ENCODE results near the gene SYNE1.

DNA sequence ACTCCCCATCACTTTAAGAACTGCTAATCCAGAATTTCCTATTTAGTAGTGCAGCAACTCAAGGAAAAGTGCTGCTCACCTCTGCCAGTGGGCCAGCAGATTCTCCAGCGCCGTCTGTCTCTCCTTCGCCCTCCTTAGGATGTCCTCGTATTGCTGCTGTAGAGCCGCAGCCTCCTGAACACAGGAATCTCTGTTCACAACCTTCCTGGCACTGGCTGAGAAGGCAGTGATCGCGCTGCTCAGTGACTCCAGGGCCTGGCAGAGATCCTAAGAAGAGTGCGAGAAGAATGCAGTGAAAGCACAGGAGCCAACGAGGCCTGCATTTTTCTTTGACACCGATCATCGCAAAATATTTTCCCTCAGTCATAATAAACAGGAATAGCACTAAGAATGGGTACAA, 209.0 kb downstream of the SYNE1 start:
- TF ChIP-seq, protein P1, sequence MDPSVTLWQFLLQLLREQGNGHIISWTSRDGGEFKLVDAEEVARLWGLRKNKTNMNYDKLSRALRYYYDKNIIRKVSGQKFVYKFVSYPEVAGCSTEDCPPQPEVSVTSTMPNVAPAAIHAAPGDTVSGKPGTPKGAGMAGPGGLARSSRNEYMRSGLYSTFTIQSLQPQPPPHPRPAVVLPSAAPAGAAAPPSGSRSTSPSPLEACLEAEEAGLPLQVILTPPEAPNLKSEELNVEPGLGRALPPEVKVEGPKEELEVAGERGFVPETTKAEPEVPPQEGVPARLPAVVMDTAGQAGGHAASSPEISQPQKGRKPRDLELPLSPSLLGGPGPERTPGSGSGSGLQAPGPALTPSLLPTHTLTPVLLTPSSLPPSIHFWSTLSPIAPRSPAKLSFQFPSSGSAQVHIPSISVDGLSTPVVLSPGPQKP (IDR thresholded peaks at IDR 0.05; ENCODE audit: low read depth, low read length): no peak
- TF ChIP-seq, protein P2, sequence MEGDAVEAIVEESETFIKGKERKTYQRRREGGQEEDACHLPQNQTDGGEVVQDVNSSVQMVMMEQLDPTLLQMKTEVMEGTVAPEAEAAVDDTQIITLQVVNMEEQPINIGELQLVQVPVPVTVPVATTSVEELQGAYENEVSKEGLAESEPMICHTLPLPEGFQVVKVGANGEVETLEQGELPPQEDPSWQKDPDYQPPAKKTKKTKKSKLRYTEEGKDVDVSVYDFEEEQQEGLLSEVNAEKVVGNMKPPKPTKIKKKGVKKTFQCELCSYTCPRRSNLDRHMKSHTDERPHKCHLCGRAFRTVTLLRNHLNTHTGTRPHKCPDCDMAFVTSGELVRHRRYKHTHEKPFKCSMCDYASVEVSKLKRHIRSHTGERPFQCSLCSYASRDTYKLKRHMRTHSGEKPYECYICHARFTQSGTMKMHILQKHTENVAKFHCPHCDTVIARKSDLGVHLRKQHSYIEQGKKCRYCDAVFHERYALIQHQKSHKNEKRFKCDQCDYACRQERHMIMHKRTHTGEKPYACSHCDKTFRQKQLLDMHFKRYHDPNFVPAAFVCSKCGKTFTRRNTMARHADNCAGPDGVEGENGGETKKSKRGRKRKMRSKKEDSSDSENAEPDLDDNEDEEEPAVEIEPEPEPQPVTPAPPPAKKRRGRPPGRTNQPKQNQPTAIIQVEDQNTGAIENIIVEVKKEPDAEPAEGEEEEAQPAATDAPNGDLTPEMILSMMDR (IDR thresholded peaks at IDR 0.05): no peak
- TF ChIP-seq POLR2A (IDR thresholded peaks at IDR 0.05; ENCODE audit: low read length): no peak
- TF ChIP-seq, protein P3, sequence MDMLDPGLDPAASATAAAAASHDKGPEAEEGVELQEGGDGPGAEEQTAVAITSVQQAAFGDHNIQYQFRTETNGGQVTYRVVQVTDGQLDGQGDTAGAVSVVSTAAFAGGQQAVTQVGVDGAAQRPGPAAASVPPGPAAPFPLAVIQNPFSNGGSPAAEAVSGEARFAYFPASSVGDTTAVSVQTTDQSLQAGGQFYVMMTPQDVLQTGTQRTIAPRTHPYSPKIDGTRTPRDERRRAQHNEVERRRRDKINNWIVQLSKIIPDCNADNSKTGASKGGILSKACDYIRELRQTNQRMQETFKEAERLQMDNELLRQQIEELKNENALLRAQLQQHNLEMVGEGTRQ (IDR thresholded peaks at IDR 0.05): no peak
- no peak for TF ChIP-seq GATA3 (IDR thresholded peaks at IDR 0.05; ENCODE audit: borderline replicate concordance)
- TF ChIP-seq EHMT2 (IDR thresholded peaks at IDR 0.05; ENCODE audit: low read depth): no peak
- no peak for TF ChIP-seq MAZ (IDR thresholded peaks at IDR 0.05; ENCODE audit: borderline replicate concordance, low read depth, low read length)
- TF ChIP-seq RFX5 (IDR thresholded peaks at IDR 0.05): no peak
- no peak for TF ChIP-seq HOXA7 (CRISPR knock-in tag; IDR thresholded peaks at IDR 0.05)
- TF ChIP-seq EP300 (IDR thresholded peaks at IDR 0.05): no peak
- TF ChIP-seq CEBPB (IDR thresholded peaks at IDR 0.05): no peak
- TF ChIP-seq RAD21 (conservative IDR thresholded peaks at IDR 0.05 in 1 of 2, IDR thresholded peaks at IDR 0.05 in 1 of 2): no peak
- TF ChIP-seq CBX8 (IDR thresholded peaks at IDR 0.05): no peak

All from A549 (cell line).